Renal pelvis (tissue), 4 donors: Measurements from ENCODE around the gene RMI1. TPM values are rescaled to one million over a fixed set of nuclear protein-coding genes. Genes with fewer than 3 reads are reported as not detected.
"Not testable (repeated sequence)": the region's sequence is repeated elsewhere in the genome, so short reads cannot be mapped to it uniquely, and the experiment has no call there.

ENCODE experiments used
- DNase-seq: peaks from one replicate; pipeline ENCODE4 v3.0.0-alpha.2; 2013
- polyA plus RNA-seq, 3 donors: library from polyadenylated mRNA; unstranded; fragments of 120-200 nt; gene quantifications; one replicate each; pipeline ENCODE4 v1.2.1, GENCODE V29; 2013; ENCODE audit not compliant: insufficient read length in 3 of 3

The RMI1 gene
- polyA plus RNA-seq, 3 donors, result 18.4 to 21.3 (median 21.2) TPM

DNA sequence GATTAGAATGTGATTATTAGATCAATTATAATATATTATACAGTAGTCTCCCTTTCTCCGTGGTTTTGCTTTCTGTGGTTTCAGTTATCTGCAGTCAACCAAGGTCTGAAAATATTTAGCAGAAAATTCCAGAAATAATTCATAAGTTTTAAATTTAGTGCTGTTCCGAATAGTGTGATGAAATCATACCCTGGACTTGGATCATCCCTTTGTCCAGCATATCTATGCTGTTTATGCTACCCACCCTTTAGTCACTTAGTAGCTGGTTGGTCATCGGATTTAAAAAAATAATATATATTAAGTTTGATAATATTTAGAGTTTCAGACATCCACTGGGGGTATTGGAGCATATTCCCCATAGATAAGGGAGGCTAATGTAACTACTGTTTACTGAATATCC is 19.6 kb downstream of the RMI1 start:
- DNase-seq, result no peak

DNA sequence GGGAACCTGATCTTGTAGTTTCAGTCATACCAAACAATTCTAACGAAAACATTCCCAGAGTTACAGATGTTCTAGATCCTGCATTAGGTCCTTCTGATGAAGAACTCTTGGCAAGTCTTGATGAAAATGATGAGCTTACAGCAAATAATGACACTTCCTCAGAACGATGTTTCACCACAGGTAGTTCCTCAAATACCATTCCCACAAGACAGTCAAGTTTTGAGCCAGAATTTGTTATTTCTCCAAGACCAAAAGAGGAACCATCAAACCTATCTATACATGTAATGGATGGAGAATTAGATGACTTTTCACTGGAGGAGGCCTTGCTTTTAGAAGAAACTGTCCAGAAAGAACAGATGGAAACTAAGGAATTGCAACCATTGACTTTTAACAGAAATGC is 21.0 kb downstream of the RMI1 start:
- no peak for DNase-seq

- no peak for DNase-seq
These were observed 21.7 kb downstream of the RMI1 start for GRCh38 chr9:84002344-84002743.

GRCh38 chr9:84003246-84003645 is 22.6 kb downstream of the RMI1 start:
- DNase-seq, result no peak

DNA sequence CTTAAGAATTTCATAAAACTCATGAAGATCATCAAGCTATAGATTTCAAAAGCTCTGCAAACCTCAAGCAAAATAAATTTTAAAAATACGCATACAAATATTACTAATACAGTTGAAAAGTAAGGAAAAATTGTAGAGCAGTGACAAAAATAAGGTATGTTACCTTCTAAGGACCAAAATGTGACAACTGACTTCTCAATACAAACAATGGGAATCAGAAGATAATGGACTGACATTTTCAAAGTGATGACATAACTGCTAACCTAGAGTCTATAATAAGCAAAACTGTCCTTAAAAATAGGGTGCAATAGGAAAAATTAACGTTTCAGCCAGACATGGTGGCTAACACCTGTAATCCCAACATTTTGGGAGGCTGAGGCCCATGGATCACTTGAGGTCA is 27.1 kb downstream of the RMI1 start:
- no peak for DNase-seq

DNA sequence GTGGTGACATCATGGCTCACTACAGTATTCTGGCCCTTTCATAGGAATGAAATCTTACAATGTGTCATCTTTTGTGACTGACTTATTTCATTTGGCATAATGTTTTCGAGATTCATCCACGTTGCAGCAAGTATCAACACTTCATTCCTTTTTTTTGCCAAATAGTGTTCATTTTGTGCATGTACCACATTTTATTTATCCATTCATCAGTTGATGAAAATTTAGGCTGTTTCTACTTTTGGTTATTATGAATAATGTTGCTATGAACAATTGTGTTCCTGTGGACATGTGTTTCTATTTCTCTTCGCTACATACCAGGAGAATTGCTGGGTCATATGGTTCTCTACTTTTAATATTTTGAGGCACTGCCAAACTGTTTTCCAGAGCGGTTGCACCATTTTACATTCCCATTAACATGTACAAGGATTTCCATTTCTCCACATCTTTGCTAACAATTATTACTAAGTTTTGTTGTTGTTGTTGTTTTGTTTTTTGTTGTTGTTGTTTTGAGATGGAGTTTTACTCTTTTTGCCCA is 43.5 kb downstream of the RMI1 start:
- no peak for DNase-seq

DNA sequence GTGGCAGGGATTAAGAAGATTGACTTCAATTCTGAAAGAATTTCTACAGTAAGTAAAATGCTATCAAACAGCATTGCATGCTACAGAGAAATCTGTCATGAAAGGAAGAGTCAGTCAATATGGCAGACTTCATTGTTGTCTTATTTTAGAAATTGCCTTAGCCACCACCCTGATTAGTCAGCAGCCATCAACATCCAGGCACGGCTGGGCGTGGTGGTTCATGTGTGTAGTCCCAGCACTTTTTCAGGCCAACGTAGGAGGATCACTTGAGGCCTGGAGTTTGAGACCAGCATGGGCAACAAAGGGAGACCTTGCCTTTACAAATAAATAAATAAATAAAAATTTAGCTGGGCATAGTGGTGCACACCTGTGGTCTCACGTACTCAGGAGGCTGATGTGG is 46.6 kb downstream of the RMI1 start:
- DNase-seq, result no peak

- no peak for DNase-seq
These were observed 50.9 kb downstream of the RMI1 start for GRCh38 chr9:84031534-84031933.

DNA sequence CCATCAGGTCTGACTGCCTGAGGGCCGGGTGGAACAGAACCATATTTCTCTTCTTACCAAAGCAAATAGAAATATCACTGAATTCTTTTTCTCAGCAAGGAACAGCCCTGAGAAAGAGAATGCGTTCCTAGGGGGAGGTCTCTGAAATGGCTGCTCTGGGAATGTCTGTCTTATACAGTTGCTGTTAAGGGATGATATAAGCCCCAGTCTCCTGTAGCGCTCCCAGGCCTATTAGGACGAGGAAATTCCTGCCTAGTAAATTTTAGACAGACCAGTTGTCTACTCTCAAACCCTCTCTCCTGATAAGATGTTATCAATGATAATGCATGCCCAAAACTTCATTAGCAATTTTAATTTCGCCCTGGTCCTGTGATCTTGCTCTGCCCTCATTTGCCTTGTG is 61.3 kb downstream of the RMI1 start:
- DNase-seq, result not testable (repeated sequence)

- DNase-seq, result no peak
These were observed 65.0 kb downstream of the RMI1 start for GRCh38 chr9:84045481-84046097.

Other genes with a start within 250 kb of the RMI1 start
- gene GKAP1, start 163.0 kb upstream of the RMI1 start, polyA plus RNA-seq, result 10 to 100 TPM; 14.8 to 20.3 (median 20.0) TPM
- gene KIF27, start 59.4 kb upstream of the RMI1 start, polyA plus RNA-seq, result 10 to 100 TPM; 18.2 to 27.9 (median 20.3) TPM
- 100 to 1,000 TPM; 851 to 934 (median 914) TPM for gene HNRNPK, start 590 bp upstream of the RMI1 start, polyA plus RNA-seq